Measurements from ENCODE around the gene PLIN3. TPM values are rescaled to one million over a fixed set of nuclear protein-coding genes. Genes with fewer than 3 reads are reported as not detected.

The PLIN3 gene
- total and polyA plus RNA-seq, 10 donors, result 26.7 to 63.5 (median 37.9) TPM

- H3K9me3 ChIP-seq, result no peaks in the 10 kb centered on the region
- TF ChIP-seq CTCF (IDR thresholded peaks at IDR 0.05 in 8 of 11, conservative IDR thresholded peaks at IDR 0.05 in 3 of 11) (no peak), POLR2A (IDR thresholded peaks at IDR 0.05) (no peak), POLR2AphosphoS5 (IDR thresholded peaks at IDR 0.05) (no peak)
- peaks cover 0 to 21% (median 0%) of the 10 kb centered on the region in 6 donors for H3K36me3 ChIP-seq
- H3K4me1 ChIP-seq, result peaks cover 33 to 78% (median 70%) of the 10 kb centered on the region in 6 donors
- DNase-seq, result no peak
- peak overlapping the region in 6 of 8 donors; percentile 12 to 76 (median 52) for H3K27ac ChIP-seq
- H3K27me3 ChIP-seq (replicated peaks in 1 of 7), result peaks cover 0 to 11% (median 6%) of the 10 kb centered on the region in 7 donors
- peak overlapping the region; percentile 62 to 94 (median 79) for H3K4me3 ChIP-seq
- intact Hi-C loops (cut with DNase I; ENCODE audit: low total_unique reads), result loop anchor here (5.0 to 10.0 kb wide), 2 partner anchors 38 to 96 kb away; no protein-coding TSS in a partner anchor
- 7 to 14% (median 9%) methylated on average over 21 to 23 of the region's 23 CpGs for WGBS, 5 donors
Measured at GRCh38 chr19:4910594-4911281, 43.3 kb upstream of the PLIN3 start.

GRCh38 chr19:4909897-4910593, 42.6 kb upstream of the PLIN3 start:
- peaks cover 0 to 21% (median 0%) of the 10 kb centered on the region in 6 donors for H3K36me3 ChIP-seq
- TF ChIP-seq POLR2A (IDR thresholded peaks at IDR 0.05) (no peak), CTCF (IDR thresholded peaks at IDR 0.05 in 8 of 11, conservative IDR thresholded peaks at IDR 0.05 in 3 of 11) (no peak), POLR2AphosphoS5 (IDR thresholded peaks at IDR 0.05) (peak; percentile 42 to 77 (median 50))
- H3K9me3 ChIP-seq, result no peaks in the 10 kb centered on the region
- peak overlapping the region in 3 of 8 donors; percentile 63 to 76 (median 66) for H3K27ac ChIP-seq
- WGBS, 5 donors, result 0 to 1% (median 0%) methylated on average over 21 to 85 of the region's 85 CpGs
- H3K4me1 ChIP-seq, result peaks cover 33 to 71% (median 63%) of the 10 kb centered on the region in 6 donors
- peak overlapping the region; percentile 62 to 94 (median 79) for H3K4me3 ChIP-seq
- H3K27me3 ChIP-seq (replicated peaks in 1 of 7), result peaks cover 0 to 11% (median 6%) of the 10 kb centered on the region in 7 donors
- intact Hi-C loops (cut with DNase I; ENCODE audit: low total_unique reads), result loop anchor here (5.0 to 10.0 kb wide), 2 partner anchors 38 to 95 kb away; no protein-coding TSS in a partner anchor
- peak; percentile 97 for DNase-seq

GRCh38 chr19:4909156-4909896, 41.9 kb upstream of the PLIN3 start, which contains the start of gene UHRF1:
Gene UHRF1 (plus strand): TSS chr19:4909501. CDS start chr19:4910886, 1,385 bp downstream.
- Histone ChIP-seq H3K4me1 (peaks cover 33 to 64% (median 56%) of the 10 kb centered on the region in 6 donors), H3K4me3 (peak within 1 kb of the TSS; percentile 62 to 94 (median 79)), H3K27ac (peak within 1 kb of the TSS in 3 of 8 donors; percentile 63 to 76 (median 66)), H3K36me3 (peaks cover 0 to 21% (median 0%) of the 10 kb centered on the region in 6 donors), H3K27me3 (replicated peaks in 1 of 7) (peaks cover 0 to 11% (median 6%) of the 10 kb centered on the region in 7 donors), H3K9me3 (no peaks in the 10 kb centered on the region)
- intact Hi-C loops (cut with DNase I; ENCODE audit: low total_unique reads), result no loop called here
- WGBS, 5 donors, result 3 to 5% (median 3%) methylated on average over 43 to 89 of the region's 89 CpGs
- no peak for DNase-seq
- TF ChIP-seq POLR2AphosphoS5 (IDR thresholded peaks at IDR 0.05), result no peak
- no peak for TF ChIP-seq POLR2A (IDR thresholded peaks at IDR 0.05)
- no peak for TF ChIP-seq CTCF (IDR thresholded peaks at IDR 0.05 in 8 of 11, conservative IDR thresholded peaks at IDR 0.05 in 3 of 11)

All from spleen (tissue), 11 donors.